Femur (tissue), 1 donor: ENCODE data around the gene ZNF365.
"Not testable (repeated sequence)": the region's sequence is repeated elsewhere in the genome, so short reads cannot be mapped to it uniquely, and the experiment has no call there.

ENCODE experiments used
- DNase-seq: peaks from one replicate; pipeline ENCODE4 v3.0.0-alpha.2; 2017

The ZNF365 gene

GRCh38 chr10:62373995-62374861 is at the start of gene ZNF365:
ZNF365 (plus strand) TSS chr10:62374369; CDS start chr10:62376194, 1,825 bp downstream.
- DNase-seq: peak; percentile 51

DNA sequence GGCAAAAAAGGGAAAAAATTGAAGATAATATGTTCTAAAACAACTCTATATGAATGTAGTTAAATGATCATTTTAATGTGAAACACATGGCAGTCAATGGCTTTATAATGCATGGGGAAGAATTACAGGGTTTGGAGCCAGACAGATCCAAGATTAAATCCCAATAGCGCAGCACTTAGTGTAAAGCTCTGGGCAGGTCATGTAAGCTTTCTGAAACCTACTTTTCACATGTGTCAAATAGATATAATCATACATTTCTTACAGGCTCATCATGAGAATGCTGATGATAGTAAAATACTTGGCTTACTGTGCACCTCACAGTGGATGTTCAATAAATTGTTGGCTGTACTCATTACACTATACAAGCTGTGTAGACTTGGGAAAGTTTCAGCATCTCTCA is 48.0 kb upstream of the ZNF365 start:
- DNase-seq: peak; percentile 41

DNA sequence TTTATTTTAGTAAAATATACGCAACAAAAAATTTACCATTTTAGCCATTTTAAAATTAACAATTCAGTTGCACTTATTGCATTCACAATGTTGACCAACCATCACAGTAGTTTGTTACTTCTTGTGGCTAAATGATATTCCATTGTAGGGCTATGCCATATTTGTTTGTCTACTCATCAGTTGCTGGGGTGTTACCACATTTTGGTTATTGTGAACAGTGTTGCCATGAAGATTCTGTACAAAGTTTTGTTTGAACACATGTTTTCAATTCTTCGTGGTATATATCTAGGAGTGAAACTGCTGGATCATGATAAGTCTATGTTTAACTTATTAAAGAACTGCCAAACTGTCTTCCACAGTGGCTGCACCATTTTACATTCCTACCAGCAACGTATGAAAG is 46.3 kb upstream of the ZNF365 start:
- no peak for DNase-seq

DNA sequence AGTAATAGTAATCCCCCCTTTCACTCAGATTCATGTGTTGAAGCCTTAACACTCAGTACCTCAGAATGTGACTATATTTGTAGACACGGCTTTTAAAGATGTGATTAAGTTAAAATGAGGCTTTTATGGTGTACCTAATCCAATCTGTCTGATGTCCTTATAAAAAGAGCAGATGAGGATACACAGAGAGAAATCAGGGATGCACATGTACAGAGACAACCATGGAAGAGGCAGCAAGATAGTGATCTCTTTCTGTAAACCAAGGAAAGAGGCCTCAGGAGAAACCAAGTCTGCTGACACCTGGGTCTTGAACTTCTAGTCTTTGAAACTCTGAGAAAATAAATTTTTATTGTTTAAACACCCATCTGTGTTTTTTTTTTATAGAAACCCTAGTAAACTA is 44.0 kb upstream of the ZNF365 start:
- DNase-seq: no peak

GRCh38 chr10:62332406-62332805 is 41.8 kb upstream of the ZNF365 start:
- DNase-seq: no peak

- no peak for DNase-seq
These were observed 40.9 kb upstream of the ZNF365 start for GRCh38 chr10:62333135-62333889.

DNA sequence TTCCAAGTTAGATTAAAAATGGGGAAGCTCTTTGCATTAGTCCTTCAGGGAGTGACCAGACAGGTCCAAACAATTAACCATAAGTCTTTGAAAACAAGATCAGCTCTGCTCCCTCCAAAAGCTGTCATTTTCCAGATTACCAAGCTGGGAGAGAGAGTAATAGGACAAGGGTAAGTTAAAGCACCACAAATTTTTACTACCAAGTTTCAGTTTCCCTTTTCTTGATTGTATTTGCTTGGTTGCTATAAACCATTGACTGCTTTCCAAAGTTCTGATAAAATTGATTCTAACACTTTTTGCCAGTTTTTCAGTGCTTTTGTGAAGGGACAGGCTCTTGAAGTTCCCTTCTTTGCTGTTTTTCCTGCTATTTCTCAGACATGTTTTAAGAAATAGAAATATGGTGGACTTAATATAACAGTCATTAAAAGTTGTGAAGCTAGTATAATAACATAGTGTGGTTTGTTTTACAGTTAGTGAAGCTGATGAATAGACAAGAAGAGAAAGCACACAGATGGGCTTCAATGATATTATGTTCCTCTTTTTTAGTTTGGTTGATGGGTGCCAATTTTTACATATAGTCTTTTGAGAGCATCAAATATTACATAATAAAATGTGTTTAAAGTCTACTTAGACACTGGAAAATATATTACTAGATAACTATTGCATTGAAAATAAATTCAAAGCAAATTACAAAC is 40.0 kb upstream of the ZNF365 start:
- no peak for DNase-seq

- DNase-seq: no peak
These were observed 38.8 kb upstream of the ZNF365 start for GRCh38 chr10:62335326-62335725.

DNA sequence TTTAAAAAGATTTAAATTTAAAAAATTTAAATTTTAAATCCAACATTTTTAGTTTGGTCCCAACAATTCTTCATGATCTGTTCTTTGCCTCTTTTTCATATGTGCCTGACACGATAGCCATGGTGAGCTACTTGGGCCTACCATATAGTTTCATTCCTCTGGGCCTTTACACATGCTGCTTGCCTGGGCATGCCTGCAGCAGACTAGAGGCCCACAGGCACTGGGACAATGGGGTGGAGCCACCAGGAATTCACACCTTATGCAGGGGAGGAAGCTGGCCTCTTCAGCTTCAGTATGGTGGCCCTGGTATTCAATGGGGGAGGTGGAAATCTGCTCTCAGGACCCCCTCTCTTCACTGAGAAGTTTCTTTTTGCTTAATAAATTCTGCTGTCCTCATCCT is 37.8 kb upstream of the ZNF365 start:
- DNase-seq: no peak

DNA sequence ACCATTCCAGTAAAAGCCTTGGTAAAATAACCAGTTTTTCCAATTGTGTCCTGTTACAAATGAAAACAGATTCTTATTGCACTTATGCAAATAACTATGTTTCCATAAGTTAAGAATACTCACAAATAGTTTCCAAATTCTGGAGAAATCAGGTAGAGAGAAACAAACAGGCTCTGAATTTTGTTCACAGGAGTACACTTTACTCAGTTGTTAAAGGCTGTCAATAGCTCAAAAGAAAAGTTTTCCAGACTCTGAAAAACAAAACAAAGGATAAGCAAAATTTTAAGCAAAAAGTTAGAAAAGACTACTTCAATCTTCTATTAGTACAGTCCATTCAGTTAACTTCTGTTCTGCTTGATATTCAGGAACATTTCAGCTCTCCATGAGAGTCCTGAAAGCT is 32.8 kb upstream of the ZNF365 start:
- DNase-seq: no peak

GRCh38 chr10:62343000-62343399 is 31.2 kb upstream of the ZNF365 start:
- DNase-seq: no peak

- DNase-seq: no peak
These were observed 26.1 kb upstream of the ZNF365 start for GRCh38 chr10:62348029-62348428.

- DNase-seq: no peak
These were observed 21.7 kb upstream of the ZNF365 start for GRCh38 chr10:62352356-62352970.

GRCh38 chr10:62354916-62355315 is 19.3 kb upstream of the ZNF365 start:
- no peak for DNase-seq

- no peak for DNase-seq
These were observed 17.7 kb upstream of the ZNF365 start for GRCh38 chr10:62356447-62356846.

- DNase-seq: not testable (repeated sequence)
These were observed 16.0 kb upstream of the ZNF365 start for GRCh38 chr10:62358151-62358550.

DNA sequence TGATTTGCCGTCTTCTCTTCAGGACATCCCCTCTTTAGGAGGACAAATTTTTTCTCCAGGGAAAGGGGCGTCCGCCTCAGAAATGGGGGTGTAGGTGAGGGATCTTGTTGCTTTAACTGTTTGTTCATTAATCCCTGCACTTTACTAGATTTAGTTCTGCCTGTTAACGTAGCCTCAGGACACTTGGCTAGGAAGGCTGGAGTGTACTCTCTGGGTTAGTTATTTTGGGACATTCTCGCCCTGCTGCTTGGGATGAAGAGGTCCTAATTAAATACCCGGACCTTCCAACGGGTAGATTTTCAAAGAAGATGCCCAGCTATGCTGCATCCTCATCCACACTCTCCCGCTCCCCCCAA is 552 bp upstream of the ZNF365 start:
- no peak for DNase-seq

GRCh38 chr10:62374862-62375710 is 917 bp downstream of the ZNF365 start:
- no peak for DNase-seq

- DNase-seq: no peak
These were observed 2.2 kb downstream of the ZNF365 start for GRCh38 chr10:62376071-62377025.

GRCh38 chr10:62377026-62377415 is 2.9 kb downstream of the ZNF365 start:
- DNase-seq: no peak

DNA sequence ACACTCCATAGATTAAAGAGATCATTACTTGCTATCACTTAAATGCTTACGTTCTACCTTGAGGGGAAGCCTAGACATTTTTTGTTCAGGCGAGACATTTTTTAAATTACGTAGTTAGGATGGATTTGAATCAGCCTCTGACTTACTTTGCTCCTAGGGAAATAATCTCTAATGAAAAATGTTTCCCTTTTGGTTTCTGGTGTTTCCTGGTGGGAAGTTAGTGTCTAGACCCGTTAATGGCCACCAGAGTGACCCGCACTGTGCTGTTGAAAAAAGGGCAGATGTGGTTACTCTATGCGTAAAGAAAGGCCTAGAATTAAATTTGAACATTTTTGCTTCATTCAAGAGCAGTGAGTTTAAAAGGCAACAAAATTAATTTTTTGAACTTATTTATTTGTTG is 3.8 kb downstream of the ZNF365 start:
- DNase-seq: no peak
